A673 (cell line): ENCODE results near the gene TBC1D22A. TPM values are rescaled to one million over a fixed set of nuclear protein-coding genes. Genes with fewer than 3 reads are reported as not detected.

ENCODE experiments used
- BruUV-seq: library from RNA; stranded (reverse); fragments of 400-500 nt; replicated peaks from 2 replicates; lab custom pipeline; 2021; lab: Mats Ljungman, UMichigan
- CTCF ChIA-PET: fragments of 300-600 bp; sonication (Branson Sonifier 250); formaldehyde crosslinking; loops from one replicate; lab custom pipeline; 2022; ENCODE audit warnings: antibody characterized with exemption; lab: Charles Lee
- POLR2A ChIA-PET: fragments of 300-600 bp; sonication (Branson Sonifier 250); formaldehyde crosslinking; loops from one replicate; lab custom pipeline; 2022; ENCODE audit warnings: antibody characterized with exemption; ENCODE audit not compliant: low non-redundant PET; lab: Charles Lee
- DNase-seq: peaks from one replicate; pipeline ENCODE4 v3.0.0-alpha.2; 2015; ENCODE audit warnings: low spot score
- H3K27ac ChIP-seq: fragments of 200-600 bp; sonication (generic); 2 replicates; pipeline ENCODE4 v1.5.1; 2016; ENCODE audit warnings: mixed run types, low read depth, mild to moderate bottlenecking, mixed read lengths, antibody characterized with exemption, low read length; ENCODE audit not compliant: poor library complexity, severe bottlenecking
- H3K27me3 ChIP-seq: fragments of 200-600 bp; sonication (generic); replicated peaks from 2 replicates; pipeline ENCODE4 v1.6.1; 2017; ENCODE audit warnings: mixed run types, low read depth, mild to moderate bottlenecking, mixed read lengths, antibody characterized with exemption, low read length; ENCODE audit not compliant: insufficient read depth, poor library complexity
- H3K36me3 ChIP-seq: fragments of 200-600 bp; sonication (generic); 2 replicates; pipeline ENCODE4 v1.6.1; 2016; ENCODE audit warnings: mixed run types, mild to moderate bottlenecking, mixed read lengths, antibody characterized with exemption, low read length; ENCODE audit not compliant: insufficient read depth, poor library complexity, severe bottlenecking
- H3K4me1 ChIP-seq: fragments of 200-600 bp; sonication (generic); 2 replicates; pipeline ENCODE4 v1.6.1; 2017; ENCODE audit warnings: mixed run types, mild to moderate bottlenecking, mixed read lengths, antibody characterized with exemption, low read length; ENCODE audit not compliant: insufficient read depth, poor library complexity, severe bottlenecking
- H3K4me3 ChIP-seq: fragments of 200-600 bp; sonication (generic); 2 replicates; pipeline ENCODE4 v1.5.1; 2016; ENCODE audit warnings: low read depth, mixed run types, mild to moderate bottlenecking, mixed read lengths, low read length; ENCODE audit not compliant: poor library complexity, severe bottlenecking
- H3K9me3 ChIP-seq: fragments of 200-600 bp; sonication (generic); 2 replicates; pipeline ENCODE4 v1.6.1; 2016; ENCODE audit warnings: mixed run types, low read depth, mild to moderate bottlenecking, mixed read lengths, antibody characterized with exemption, low read length; ENCODE audit not compliant: poor library complexity, severe bottlenecking
- EZH2 ChIP-seq: fragments of 200-600 bp; sonication (generic); IDR thresholded peaks from 2 replicates; pipeline ENCODE4 v1.6.1; 2017; ENCODE audit warnings: borderline replicate concordance, low read depth, mild to moderate bottlenecking, mixed read lengths, antibody characterized with exemption, low read length; ENCODE audit not compliant: poor library complexity, severe bottlenecking
- intact Hi-C: fragments of 100-400 bp; cut with micrococcal nuclease; formaldehyde crosslinking; loops from one replicate; pipeline ENCODE4 v1.10.0; 2022; ENCODE audit not compliant: unreplicated experiment
- total RNA-seq: library from RNA; stranded (reverse); gene quantifications from 2 replicates; pipeline ENCODE4 v1.2.3, GENCODE V29; 2021
- TF ChIP-seq, protein P1 (sequence below): fragments of 300-800, 200-600 bp; sonication (generic); conservative IDR thresholded peaks from 2 replicates; pipeline ENCODE4 v1.5.1; 2017; ENCODE audit warnings: low read depth, mild to moderate bottlenecking, antibody characterized with exemption, low read length, moderate library complexity, mixed read lengths

Gene TBC1D22A
- total RNA-seq, 1 experiment from 2014 or later = 22.5 TPM

DNA sequence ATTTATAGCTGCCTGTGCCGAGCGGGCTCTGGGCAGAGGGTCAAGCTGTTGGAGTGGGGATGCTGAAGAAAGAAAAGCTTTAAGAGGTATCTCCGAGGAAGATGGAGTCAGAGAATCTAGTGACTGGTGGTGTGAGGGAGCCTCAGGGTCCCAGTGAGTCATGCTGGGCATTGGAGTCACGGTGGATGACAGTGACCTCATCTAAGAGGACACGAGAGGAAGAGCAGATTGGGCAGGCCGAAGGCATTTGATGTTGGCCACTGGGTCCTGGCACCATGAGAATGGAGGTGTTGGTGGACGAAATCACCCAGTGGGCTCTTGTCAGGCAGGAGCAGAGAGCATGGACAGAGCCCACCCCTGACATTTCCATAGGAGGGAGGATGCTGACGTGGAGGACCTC, 68.4 kb downstream of the TBC1D22A start:
- peaks cover 32% of the 10 kb centered on the region for H3K4me1 ChIP-seq
- peak overlapping the region; percentile 66 for H3K27ac ChIP-seq
- no peaks in the 10 kb centered on the region for H3K36me3 ChIP-seq
- ChIA-PET CTCF (no interaction called here), POLR2A (no interaction called here)
- BruUV-seq = no TSS peak
- peaks cover 11% of the 10 kb centered on the region for H3K9me3 ChIP-seq
- no peaks in the 10 kb centered on the region for H3K27me3 ChIP-seq
- no peak for DNase-seq
- intact Hi-C loops = no loop called here
- no peak overlapping the region for H3K4me3 ChIP-seq
- no peak for TF ChIP-seq EZH2
- TF ChIP-seq, protein P1, sequence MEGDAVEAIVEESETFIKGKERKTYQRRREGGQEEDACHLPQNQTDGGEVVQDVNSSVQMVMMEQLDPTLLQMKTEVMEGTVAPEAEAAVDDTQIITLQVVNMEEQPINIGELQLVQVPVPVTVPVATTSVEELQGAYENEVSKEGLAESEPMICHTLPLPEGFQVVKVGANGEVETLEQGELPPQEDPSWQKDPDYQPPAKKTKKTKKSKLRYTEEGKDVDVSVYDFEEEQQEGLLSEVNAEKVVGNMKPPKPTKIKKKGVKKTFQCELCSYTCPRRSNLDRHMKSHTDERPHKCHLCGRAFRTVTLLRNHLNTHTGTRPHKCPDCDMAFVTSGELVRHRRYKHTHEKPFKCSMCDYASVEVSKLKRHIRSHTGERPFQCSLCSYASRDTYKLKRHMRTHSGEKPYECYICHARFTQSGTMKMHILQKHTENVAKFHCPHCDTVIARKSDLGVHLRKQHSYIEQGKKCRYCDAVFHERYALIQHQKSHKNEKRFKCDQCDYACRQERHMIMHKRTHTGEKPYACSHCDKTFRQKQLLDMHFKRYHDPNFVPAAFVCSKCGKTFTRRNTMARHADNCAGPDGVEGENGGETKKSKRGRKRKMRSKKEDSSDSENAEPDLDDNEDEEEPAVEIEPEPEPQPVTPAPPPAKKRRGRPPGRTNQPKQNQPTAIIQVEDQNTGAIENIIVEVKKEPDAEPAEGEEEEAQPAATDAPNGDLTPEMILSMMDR = no peak

GRCh38 chr22:46833228-46833627, 70.8 kb downstream of the TBC1D22A start:
- POLR2A ChIA-PET = no interaction called here
- DNase-seq = peak; percentile 36
- no peaks in the 10 kb centered on the region for H3K27me3 ChIP-seq

DNA sequence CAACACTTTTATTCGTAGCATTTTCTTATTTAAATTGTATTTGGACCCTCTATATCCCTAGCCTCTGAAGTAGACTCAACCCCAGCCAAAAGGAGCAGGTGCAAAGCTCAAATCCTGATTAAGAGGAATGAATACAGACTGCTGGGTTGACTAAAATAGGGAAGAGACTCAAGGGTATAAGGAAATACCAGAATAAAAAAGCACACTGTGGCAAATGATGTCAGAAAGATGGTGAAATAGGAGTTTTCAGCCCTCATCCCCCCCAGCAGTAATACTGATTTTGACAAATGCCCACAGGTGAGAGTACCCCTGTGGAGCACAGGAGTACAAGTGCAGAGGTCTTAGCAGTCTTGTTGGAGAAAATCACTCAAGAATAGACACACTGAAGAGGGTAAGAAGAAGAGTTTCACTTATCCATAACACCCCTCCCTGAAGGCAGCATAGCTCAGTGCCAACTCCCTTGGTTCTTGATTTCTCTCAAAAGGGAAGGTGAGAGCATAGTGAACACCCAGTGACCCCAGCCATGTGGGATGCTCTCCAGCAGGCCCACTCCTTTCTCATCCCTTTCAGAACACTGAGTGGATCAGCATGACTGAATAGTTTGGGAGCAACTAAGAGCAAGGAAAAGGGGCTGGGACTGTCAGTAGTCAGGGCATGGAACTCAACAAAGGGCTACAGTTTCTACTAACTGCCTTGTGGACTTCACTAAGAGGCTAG, 71.7 kb downstream of the TBC1D22A start:
- DNase-seq = no peak
- Histone ChIP-seq H3K4me3 (no peak overlapping the region), H3K36me3 (no peaks in the 10 kb centered on the region), H3K27me3 (no peaks in the 10 kb centered on the region), H3K4me1 (peaks cover 25% of the 10 kb centered on the region), H3K27ac (no peak overlapping the region), H3K9me3 (peaks cover 16% of the 10 kb centered on the region)
- no TSS peak for BruUV-seq
- ChIA-PET CTCF (no interaction called here), POLR2A (no interaction called here)
- intact Hi-C loops = no loop called here
- TF ChIP-seq EZH2 = no peak
- TF ChIP-seq, protein P1 = no peak

More at GRCh38 chr22:46833228-46833627, 70.8 kb downstream of the TBC1D22A start:
- Histone ChIP-seq H3K4me3 (no peak overlapping the region), H3K27ac (no peak overlapping the region), H3K36me3 (no peaks in the 10 kb centered on the region), H3K9me3 (peaks cover 15% of the 10 kb centered on the region), H3K4me1 (peaks cover 32% of the 10 kb centered on the region)
- TF ChIP-seq EZH2 = no peak
- TF ChIP-seq, protein P1 = peak; percentile 47
- no TSS peak for BruUV-seq
- CTCF ChIA-PET = interaction anchor here (0.6 kb wide), 1 partner anchor 59 kb away, joined by 3 read pairs; no protein-coding TSS in a partner anchor
- intact Hi-C loops = no loop called here
